Stimulated activated CD4-positive, alpha-beta T cell treated with anti-CD3 and anti-CD28 coated beads, TNF-alpha, amount 100 ng/mL, for 24 hours (primary cell): Measurements from ENCODE around the gene CRISP2.
"Not testable (repeated sequence)": the region's sequence is repeated elsewhere in the genome, so short reads cannot be mapped to it uniquely, and the experiment has no call there.

Experiments
- DNase-seq, 3 experiments: peaks; one replicate each; pipeline ENCODE4 v3.0.0-alpha.2; 2020; ENCODE audit warnings: low read depth in 3 of 3

The CRISP2 gene, protein sequence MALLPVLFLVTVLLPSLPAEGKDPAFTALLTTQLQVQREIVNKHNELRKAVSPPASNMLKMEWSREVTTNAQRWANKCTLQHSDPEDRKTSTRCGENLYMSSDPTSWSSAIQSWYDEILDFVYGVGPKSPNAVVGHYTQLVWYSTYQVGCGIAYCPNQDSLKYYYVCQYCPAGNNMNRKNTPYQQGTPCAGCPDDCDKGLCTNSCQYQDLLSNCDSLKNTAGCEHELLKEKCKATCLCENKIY

DNA sequence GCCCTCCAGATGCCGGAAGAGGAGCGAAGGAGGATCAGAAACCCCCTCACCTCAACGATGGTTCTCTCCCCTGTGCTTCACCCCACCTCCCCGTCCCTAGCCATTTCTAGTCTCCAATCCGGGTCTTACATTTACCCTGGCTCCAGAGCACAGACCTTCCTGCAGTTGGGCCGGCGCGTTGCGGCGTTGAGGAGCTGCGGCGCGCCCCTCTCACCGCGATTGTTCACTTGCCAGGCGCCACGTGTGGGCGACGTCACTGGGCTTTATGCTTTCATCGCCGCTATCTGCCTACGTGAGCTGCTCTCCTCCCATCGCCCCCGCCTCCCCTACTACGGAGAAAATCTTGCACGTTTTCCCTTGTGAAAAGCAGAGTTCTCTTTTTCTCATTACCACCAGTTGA lies at the start of gene CRISP2:
TSS of gene CRISP2 (minus strand) at position 198 of the 400 bp plus-strand sequence. CDS start 4,347 bp downstream, outside the sequence.
- no peak for DNase-seq

DNA sequence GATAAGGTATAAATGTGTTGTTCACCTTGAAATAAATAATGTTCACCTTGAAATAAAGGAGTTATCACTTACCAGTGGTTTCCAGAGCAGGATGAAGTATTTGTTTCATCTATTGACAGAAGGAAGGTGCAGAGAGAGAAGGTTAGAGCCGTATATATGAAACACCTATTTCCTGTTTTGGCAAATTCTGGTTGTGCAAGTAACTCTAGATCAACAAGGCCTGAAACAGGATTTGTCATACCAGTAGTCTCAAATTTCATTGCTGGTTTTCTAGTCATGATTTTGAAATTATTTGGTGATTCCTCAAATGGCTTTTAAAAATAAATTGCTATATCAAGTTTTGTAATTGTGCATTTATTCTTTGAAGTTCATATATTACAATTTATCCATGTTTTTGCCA lies 30.9 kb upstream of the CRISP2 start, which contains the start of gene CRISP3:
TSS of gene CRISP3 (minus strand) at position 130 of the 400 bp plus-strand sequence. CDS start at position 109, 21 bp downstream.
- no peak for DNase-seq

DNA sequence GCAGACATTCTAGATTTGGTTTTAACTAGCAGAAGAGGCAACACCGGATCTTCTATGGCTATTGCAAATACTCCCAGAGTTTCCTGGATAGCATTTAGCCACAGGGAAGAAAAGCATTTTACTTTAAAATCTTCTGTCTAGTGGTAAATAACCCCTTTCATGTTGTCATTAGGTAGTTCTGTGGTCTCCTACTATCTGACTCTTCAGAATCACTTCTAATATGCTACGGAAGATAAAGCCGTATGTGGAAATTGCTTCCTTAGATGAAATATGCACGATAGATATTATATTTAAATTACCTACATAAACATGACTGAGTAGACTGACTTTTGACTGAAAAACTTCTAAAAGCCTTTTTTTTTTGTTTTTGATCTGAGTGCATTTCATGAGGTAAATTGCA lies 30.1 kb upstream of the CRISP2 start:
- DNase-seq: no peak

DNA sequence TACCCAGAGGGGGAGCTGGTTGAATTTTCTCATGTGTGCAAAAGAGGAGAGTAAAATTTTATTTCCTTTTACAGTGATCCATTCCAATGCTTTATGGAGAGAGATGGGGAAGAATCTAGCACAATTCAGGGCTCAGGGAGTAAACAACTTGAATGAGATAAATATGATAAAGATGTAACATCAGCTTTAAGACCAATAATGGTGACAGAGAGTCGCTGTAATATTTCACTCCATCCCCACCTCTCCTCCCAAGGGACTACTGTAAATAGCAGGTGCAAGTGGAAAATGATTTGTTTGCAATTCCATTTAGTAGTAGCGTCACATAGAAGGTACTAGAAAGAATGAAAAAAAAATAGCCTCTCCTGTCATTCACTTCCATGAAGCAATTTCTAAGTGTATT lies 26.1 kb upstream of the CRISP2 start:
- DNase-seq: no peak

DNA sequence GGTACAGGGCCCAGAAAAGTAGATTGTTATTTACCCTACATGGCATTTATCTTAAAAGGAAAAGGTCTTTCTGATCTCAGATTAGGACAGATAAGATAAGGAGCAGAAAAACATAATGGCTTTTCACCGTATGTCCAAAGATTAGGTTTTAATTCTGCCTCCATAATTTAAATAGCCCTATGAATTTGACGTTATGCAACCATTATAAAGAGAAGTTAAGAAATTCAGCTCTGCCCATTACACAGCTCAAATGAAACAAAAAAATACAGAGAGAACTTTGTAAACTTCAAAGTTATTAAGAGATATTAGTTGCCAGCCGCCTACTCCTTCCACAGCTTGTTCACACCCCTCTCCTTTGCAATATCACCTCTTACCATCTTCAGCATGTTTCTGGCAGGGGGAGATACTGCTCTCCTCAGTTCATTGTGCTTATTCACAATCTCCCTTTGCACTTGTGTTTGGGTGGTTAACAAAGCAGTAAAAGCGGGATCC lies 22.7 kb upstream of the CRISP2 start:
- DNase-seq: no peak

DNA sequence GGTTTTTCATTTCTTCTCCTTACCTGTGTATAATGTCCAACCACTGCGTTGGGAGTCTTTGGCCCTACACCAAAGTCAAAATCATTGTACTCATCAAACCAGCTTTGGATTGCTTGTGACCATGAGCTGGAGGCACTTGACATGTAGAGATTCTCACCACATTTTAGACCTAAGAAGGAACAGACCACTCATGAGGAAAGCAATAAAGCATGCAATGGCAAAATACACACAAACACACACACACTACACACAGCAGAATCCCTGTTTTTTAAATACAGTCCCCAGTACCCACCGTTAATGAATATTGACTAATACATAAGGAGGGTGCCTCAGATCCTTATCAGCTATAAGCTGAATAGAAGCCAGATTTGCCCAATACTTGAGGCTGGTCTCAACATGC lies 20.3 kb upstream of the CRISP2 start:
- no peak for DNase-seq

DNA sequence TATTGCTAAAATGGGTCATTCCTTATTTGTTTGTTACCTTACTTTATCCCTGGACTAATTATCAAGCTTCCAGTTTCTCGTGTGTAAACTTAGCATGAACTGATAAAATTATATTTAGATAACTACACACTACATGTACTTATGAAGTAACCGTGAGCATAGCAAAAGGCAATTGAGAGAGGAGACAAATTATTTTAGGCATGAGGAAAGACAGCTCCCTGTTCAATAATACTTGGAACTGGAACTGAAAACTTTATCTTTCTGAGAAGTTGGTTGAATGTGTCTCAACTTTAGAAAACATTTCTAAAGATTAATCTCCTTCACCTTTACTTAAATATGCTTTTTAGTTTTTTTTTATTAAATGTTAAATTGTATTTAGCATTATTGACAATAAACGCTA lies 19.4 kb upstream of the CRISP2 start:
- DNase-seq: no peak

DNA sequence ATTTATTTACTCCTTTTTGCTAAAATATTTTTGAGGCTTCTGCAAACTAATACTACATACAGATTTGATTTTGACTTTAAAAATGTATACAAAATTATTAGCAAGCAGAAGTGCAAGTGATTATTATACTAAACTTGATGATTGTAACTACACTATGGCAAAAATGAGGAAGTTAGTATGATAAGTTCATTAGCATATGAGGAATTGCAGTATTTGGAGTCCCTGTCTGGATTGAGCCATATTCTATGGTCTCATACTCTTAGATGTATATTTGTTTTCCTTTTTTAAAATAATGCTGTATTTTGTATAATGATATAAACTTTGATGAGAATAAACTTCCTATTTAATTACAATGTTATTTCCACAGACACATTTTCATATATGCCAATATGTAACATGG lies 16.9 kb upstream of the CRISP2 start:
- no peak for DNase-seq

DNA sequence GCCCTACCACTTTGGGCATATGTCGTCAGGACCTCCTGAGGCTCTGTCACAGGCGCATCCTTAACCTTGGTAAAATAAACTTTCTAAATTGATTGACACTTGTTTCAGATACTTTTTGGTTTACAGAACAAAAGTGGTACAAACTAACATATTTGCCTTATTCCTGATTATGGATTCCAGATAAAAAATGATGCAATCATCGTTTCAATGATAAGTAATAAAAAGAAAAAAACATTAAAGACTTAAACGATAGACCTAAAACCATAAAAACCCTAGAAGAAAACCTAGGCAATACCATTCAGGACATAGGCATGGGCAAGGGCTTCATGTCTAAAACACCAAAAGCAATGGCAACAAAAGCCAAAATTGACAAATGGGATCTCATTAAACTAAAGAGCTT lies 10.6 kb upstream of the CRISP2 start:
- DNase-seq: not testable (repeated sequence)

DNA sequence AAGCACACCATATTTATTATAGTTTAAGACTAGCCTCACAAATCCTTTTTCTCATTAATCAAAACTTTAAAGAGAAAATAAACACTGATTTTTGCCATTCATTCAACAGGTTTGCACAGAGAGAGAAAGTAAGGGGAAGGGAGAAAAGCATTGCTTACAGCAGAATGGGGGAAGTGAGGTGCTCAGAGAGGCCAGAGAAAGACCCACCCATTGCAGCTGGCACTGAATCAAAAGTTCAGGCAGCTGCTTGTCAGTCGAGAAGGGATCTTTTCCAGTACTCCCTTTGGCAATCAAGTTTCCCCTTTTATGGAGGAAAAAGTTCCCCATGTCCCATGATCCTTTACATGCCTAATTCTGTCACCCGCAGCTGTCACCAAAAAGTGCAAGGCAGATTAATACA lies 8.0 kb upstream of the CRISP2 start:
- DNase-seq: no peak

DNA sequence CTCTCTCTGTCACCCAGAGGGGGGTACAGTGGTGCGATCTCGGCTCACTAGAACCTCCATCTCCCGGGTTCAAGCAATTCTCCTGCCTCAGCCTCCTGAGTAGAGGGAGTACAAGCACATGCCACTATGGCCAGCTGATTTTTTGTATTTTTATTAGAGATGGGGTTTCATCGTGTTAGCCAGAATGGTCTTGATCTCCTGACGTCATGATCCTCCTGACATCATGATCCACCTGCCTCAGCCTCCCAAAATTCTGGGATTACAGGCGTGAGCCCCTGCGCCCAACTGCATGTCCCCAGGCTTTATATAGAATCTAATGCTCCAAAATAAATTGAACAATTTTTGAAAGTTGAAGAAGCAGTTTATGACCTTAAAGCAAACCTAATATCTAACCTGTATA lies 7.0 kb upstream of the CRISP2 start:
- DNase-seq: no peak

DNA sequence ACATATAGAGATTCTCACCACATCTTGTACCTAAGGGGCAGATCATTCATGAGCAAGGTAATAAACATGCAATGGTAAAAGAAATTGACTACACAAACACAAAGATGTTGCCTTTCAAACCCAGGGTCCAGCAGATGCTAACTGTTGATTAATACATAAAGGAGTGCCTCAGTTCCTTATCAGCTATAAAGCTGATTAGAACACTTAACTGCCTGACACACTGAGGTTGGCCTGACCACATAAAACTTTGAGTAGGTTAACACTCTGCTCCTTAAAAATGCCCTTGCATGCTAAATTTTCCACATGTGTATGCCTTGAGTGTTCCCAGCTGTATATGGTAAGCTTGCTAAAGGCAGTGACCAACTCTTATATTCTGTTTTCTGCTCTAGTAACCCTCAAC lies 14.9 kb downstream of the CRISP2 start:
- no peak for DNase-seq

DNA sequence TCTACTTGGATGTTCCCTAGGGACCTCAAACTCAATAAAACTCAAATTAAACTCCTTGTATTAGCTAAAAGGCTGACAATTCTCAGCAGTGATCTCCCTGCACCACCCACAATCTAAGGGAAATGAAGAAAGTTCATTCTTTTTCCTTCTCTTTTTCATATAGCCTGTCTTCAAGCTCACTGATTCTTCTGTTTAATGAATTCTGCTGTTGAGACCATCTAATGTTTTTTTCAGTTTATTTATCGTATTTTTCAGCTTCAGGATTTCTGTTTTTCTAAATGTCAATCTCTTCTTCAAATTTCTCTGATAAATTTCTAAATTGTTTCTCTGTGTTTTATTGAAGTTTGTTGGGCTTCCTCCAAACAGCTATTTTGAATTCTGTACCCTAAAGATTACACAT lies 19.8 kb downstream of the CRISP2 start:
- DNase-seq: no peak

DNA sequence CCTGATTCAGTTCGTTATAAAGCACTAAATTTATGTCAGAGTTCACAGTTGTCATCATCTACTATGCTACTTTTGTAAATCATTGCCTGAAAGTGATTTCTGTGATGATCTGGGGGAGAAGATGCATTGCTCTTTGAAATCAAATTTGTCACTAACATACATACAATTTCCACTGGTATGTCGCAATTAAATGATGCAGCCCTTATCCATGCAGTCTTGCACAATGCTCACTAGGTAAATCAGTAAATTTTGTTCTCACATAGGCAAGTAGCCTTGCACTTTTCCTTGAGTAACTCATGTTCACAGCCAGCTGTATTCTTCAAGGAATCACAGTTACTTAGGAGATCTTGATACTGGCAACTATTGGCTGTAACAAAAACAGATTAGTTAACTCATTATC lies 20.8 kb downstream of the CRISP2 start:
- no peak for DNase-seq

DNA sequence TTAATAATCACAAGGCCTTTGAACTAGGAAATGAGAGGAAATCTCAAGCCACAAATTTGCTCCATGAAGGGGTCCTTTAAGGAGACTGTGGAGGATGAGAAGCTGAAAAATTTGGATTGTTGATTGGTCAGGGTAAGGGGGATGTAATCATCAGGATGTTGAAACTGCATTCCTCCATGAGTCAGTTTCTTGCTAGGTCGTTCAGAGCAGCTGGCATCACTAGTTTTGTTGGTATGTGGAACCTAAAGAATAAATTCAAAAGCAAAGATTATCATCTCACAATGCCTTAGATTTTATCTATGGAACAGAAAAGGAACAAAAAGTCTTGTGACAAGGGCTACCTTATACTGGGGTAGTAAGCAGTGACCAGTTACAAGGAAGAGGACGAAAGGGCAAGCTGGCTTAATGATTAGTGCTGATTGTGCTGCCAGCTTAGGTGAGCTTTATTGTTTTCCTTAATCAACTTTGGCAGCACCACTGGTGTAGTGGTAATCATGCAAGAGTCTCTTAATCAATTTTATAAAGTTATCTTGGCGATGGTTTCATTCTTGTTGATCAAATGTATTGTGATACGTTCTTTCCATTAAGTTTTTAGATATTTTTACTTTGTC lies 36.6 kb downstream of the CRISP2 start:
- DNase-seq: no peak

DNA sequence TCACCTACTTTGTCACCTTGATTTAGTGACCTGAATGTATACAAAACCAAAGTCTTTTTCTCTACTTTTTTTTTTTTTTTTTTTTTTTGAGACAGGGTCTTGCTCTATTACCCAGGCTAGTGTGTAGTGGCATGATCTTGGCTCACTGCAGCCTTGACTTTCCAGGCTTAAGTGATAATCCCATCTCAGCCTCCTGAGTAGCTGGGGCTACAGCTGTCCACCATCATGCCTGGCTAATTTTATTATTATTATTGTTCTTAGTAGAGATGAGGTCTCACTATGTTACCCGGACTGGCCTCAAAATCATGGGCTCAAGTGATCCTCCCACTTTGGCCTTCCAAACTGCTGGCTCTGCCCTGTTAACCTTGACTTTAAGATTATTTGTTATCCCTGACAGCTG lies 37.5 kb downstream of the CRISP2 start:
- no peak for DNase-seq

DNA sequence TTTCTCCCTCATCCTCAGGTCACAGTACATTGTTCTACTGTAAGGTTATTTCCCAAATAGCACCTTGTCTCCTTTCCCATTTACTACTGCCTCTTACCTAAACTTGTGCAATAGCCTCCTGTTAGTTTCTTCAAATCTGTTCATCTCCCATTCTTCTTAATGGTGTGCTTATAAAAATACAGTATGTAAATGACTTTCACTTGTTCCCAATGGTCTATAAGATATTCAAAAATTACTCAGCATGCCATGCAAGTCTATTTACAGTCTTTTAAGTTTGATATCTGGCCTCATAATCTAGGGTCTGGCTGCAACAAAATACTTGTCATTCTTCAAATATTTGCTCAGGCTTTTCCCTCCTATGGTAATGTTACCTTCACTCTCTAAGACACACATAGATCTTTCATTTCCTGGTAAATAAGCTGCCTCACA lies 45.2 kb downstream of the CRISP2 start:
- no peak for DNase-seq

DNA sequence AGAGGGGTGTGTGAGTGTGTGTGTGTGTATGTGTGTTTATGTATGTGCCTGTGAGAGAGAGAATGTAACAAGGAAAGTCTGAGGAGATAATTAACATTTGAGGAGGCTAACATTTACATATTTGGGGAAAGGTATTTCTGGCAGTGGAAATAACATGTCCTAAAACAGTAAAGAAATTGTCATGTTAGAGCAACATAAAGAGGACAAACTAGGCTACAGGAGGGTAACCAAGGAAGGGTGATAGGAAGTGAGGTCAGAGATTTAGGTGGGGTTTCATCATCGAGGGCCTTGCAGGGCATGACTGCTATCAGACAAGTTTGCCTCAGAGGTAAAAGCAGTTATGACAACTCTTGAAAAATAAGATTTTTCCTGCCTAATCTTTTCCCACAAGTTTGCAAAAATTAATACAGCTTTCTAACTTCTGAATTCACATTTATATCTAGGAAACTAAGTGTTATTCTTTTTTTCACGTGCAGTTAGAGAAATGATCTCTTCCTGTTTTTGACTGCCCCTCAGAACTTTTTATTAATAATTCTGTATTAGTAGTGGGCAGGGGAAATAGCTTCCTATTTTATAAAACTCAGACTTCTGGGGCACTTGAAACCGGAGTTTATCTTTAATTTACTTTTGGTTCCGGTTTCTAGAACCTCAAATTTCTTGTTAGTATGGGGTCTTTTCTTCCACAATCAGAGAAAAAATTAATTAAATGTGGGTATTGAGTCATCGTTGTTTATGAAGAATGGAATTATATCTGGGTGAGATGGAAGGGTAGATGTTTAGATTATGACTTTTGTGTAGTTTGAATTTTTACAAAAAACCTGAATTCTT lies 46.2 kb downstream of the CRISP2 start:
- no peak for DNase-seq

DNA sequence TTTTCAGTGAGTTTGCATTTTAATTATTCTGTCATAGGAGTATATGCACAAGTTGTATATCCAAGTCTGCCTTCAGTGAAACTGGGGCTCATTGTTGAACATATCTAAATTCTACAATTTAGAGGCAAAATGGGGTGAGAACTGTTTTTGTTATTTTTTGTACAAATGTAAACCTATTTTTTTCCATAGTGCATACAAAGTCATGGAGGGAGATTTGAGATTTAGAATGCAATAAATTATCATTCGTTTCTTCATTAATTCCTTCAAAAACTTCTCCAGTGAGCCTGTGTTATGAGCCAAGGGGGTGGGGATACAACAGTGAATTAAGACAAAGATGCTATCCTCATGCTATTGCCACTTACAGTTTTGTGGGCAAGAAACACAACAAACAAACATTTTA lies 46.9 kb downstream of the CRISP2 start:
- no peak for DNase-seq

DNA sequence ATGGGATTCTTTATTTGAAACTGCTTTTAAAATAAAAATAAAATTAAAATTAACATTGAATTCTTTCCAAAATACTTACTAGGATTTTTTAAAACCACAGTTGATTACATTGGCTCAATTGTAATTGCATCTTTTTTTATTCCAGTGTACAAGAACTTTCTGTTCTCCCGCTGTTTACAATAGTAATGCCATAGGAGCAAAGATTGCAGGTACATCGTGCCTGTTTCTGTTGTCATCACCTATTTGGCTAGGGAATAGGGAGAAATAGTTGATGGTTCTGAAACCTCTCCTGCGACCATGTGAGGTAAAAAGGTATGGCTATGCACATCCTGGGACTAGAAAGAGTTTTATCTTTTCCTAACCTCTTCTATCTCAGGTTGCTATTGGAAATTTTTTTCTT lies 48.5 kb downstream of the CRISP2 start:
- DNase-seq: no peak

DNA sequence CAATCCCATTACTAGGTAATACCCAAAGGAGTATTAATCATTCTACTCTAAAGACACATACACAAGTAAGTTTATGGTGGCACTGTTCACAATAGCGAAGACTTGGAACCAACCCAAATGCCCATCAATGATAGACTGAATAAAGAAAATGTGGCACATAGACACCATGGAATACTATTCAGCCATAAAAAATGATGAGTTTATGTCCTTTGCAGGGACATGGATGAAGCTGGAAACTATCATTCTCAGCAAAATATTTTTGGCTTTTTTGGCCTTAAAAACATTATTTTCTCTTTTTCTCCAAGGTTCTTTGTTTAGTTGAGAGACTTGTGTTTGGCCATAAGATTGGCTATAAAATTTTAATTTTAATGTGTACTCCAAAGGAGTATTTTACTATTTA lies 49.3 kb downstream of the CRISP2 start:
- DNase-seq: not testable (repeated sequence)

DNA sequence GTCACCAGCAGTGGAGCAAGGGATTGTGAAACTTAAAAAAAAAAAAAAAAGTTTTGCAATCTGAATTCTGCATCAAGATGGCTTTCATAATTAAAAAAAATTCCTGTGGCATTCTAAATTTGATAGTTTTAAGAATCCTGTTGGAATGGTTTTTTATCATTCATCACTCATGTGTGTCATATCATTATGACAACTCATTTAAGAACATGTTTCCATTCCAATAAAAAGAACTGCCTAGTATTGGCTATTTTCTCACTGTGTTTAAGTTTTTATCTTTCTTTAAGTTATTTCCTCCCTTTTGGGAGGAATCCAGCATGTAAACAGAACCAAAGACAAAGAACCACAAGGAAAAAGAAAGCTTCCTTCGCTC lies 50.5 kb downstream of the CRISP2 start:
- no peak for DNase-seq
